Ovary (tissue), 9 donors: ENCODE measurements around the gene CDK19. TPM values are rescaled to one million over a fixed set of nuclear protein-coding genes. Genes with fewer than 3 reads are reported as not detected.
"Not testable (repeated sequence)": the region's sequence is repeated elsewhere in the genome, so short reads cannot be mapped to it uniquely, and the experiment has no call there.

Source experiments
- DNase-seq, 5 donors: peaks; one replicate each; pipeline ENCODE4 v3.0.0-alpha.2; 2019 to 2020
- H3K27ac ChIP-seq, 2 donors: fragments of 200-600 bp; one replicate each; pipeline versions ENCODE4 v1.5.1 to v1.8.0; 2019 to 2022
- H3K27me3 ChIP-seq: fragments of 200-600 bp; one replicate; pipeline ENCODE4 v1.8.0; 2022
- H3K36me3 ChIP-seq: fragments of 200-600 bp; sonication (generic); one replicate; pipeline ENCODE4 v1.5.1; 2019
- H3K4me1 ChIP-seq: one replicate; pipeline ENCODE4 v1.8.1; 2013; ENCODE audit warnings: mild to moderate bottlenecking, moderate library complexity; ENCODE audit not compliant: insufficient read depth
- H3K4me3 ChIP-seq: fragments of 200-600 bp; sonication (generic); one replicate; pipeline ENCODE4 v1.5.1; 2017
- H3K9me3 ChIP-seq, 2 donors: fragments of 200-600 bp in 1 of 2; sonication (generic) in 1 of 2; one replicate each; pipeline versions ENCODE4 v1.5.1 to v1.8.1; 2013 to 2019; ENCODE audit warnings: mild to moderate bottlenecking in 1 of 2, moderate library complexity in 1 of 2
- EP300 ChIP-seq: sonication (generic); formaldehyde crosslinking; IDR thresholded peaks from one replicate; pipeline ENCODE4 v1.6.1; 2017; ENCODE audit warnings: antibody characterized with exemption
- POLR2A ChIP-seq: fragments of 450-650 bp; IDR thresholded peaks from one replicate; pipeline ENCODE4 v1.6.1; 2017; ENCODE audit warnings: antibody characterized with exemption, mild to moderate bottlenecking, moderate library complexity
- WGBS, 3 donors: extraction: QIAGEN DNeasy Blood & Tissue Kit in 1 of 3; methylation state at CpG; one replicate each; pipeline versions ENCODE4 v1.1.5 to v1.1.7; 2013 to 2017; 5-methylcytosine and 5-hydroxymethylcytosine counted together
- intact Hi-C, 4 donors: fragments of 100-400 bp; cut with DNase I; formaldehyde crosslinking; loops; one replicate each; pipeline versions ENCODE4 v1.11.0 to v1.15.1; 2022 to 2023
- polyA plus RNA-seq, 2 donors: library from polyadenylated mRNA; stranded (reverse); fragments of 200-250 nt in 1 of 2; fragments of 350-450 nt in 1 of 2; fragmentation: Illumina TruSeq in 1 of 2; extraction: RNeasy Lipid Tissue Mini Kit (QIAGEN cat#74804) in 1 of 2; gene quantifications; one replicate each; pipeline ENCODE4 v1.2.3, GENCODE V29; 2013 to 2014
- total RNA-seq, 7 donors: library from RNA; depleted of rRNA in 2 of 7; stranded (reverse); fragments of >200 nt in 2 of 7; fragmentation: NEBNext Ultra II Directional in 3 of 7; extraction: Animal tissue kit (Norgen Biotek cat#: 25700) in 3 of 7; gene quantifications; one replicate each; pipeline versions ENCODE4 v1.1.0 to v1.2.4, GENCODE V29; 2016 to 2023
- TF ChIP-seq, protein P1 (sequence below), 3 donors: fragments of 450-650 bp in 2 of 3; fragments of 200-600 bp in 1 of 3; IDR thresholded peaks; one replicate each; pipeline versions ENCODE4 v1.5.1 to v1.8.0; 2016 to 2022; ENCODE audit warnings: antibody characterized with exemption in 3 of 3, mild to moderate bottlenecking in 1 of 3
- donor health status: DM: no; HTN: no; CAD: no; lungs with moderate emphysema.
- donor health status: DM: no; HTN: no; CAD: no.
- donor health status: Bipolar disorder and iron deficiency.
- donor health status: DM: yes; HTN: yes; CAD: no.
- donor health status: DM: no; HTN: no; CAD: no.
- donor health status: DM: yes; HTN: yes; CAD: no.

CDK19 gene
- total and polyA plus RNA-seq, 9 donors, result 9.8 to 20.8 (median 16.7) TPM

DNA sequence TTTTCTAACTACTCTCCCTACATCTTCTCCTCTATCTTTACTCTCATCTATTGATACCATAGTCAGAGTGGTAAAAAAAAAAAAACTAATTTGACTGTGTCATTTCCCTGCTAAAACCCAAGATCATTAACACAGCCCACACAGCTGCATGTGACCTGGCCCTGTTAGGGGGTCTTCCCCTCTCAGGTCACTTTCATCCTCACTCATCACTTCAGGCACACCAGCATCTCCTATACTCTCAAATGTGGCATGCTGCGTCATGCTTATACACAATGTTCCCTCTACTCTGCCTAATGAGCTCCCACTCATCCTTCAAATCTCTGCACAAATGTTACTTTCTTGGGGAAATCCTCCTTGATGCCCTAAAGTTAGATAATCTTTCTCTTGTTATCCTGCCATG lies 86.8 kb downstream of the CDK19 start:
- Histone ChIP-seq H3K27ac (no peak overlapping the region), H3K4me3 (no peak overlapping the region), H3K9me3 (no peaks in the 10 kb centered on the region), H3K27me3 (no peaks in the 10 kb centered on the region), H3K4me1 (no peaks in the 10 kb centered on the region), H3K36me3 (no peaks in the 10 kb centered on the region)
- DNase-seq, result no peak
- intact Hi-C loops, result no loop called here
- 97% methylated on average over 1 of the region's 1 CpG for WGBS, 3 donors
- TF ChIP-seq, protein P1, sequence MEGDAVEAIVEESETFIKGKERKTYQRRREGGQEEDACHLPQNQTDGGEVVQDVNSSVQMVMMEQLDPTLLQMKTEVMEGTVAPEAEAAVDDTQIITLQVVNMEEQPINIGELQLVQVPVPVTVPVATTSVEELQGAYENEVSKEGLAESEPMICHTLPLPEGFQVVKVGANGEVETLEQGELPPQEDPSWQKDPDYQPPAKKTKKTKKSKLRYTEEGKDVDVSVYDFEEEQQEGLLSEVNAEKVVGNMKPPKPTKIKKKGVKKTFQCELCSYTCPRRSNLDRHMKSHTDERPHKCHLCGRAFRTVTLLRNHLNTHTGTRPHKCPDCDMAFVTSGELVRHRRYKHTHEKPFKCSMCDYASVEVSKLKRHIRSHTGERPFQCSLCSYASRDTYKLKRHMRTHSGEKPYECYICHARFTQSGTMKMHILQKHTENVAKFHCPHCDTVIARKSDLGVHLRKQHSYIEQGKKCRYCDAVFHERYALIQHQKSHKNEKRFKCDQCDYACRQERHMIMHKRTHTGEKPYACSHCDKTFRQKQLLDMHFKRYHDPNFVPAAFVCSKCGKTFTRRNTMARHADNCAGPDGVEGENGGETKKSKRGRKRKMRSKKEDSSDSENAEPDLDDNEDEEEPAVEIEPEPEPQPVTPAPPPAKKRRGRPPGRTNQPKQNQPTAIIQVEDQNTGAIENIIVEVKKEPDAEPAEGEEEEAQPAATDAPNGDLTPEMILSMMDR (IDR thresholded peaks at IDR 0.05), result no peak
- TF ChIP-seq POLR2A, result no peak
- TF ChIP-seq EP300, result no peak

DNA sequence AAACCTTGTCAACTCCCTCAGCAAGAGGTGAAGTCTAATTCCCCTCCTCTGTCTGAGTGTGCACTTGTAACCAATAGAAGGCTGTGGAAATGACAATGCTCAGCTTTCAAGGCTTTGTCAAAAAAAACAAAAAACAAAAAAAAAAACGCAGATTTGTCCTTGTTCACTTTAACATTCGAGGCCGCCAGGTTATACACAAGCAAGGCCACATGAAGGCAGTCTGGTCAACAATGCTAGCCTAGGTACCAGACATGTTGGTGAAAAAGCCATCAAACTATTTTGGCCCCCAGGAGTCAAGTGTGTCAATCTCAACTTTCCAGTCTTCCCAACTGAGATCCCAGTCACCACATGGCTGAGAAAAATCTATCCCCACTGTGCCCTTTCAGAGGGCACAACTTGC lies 92.3 kb downstream of the CDK19 start:
- Histone ChIP-seq H3K27me3 (no peaks in the 10 kb centered on the region), H3K27ac (no peak overlapping the region), H3K4me3 (no peak overlapping the region), H3K36me3 (no peaks in the 10 kb centered on the region), H3K9me3 (no peaks in the 10 kb centered on the region), H3K4me1 (no peaks in the 10 kb centered on the region)
- intact Hi-C loops, result no loop called here
- TF ChIP-seq EP300, result no peak
- no peak for TF ChIP-seq POLR2A
- TF ChIP-seq, protein P1 (IDR thresholded peaks at IDR 0.05), result no peak
- DNase-seq, result no peak
- 73 to 89% (median 83%) methylated on average over 3 of the region's 3 CpGs for WGBS, 3 donors

DNA sequence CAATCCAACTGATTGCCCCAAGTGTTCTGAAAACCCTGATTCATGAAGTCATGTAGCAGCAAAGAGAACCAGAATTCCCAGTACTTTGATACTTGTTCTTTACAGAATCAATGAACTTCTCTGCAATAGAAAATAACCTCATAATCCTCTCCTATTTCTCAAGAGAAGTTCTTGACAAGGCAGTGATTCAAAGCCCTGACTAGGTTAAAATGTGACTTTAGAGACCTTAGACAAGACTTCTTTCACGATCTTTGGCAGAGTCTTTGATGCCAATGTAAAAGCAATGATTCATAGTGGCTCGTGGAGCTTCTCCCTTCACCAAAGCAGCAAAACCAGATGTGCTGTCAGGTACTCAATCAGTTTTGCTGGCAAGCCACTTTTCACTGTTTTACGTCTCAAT lies 95.2 kb downstream of the CDK19 start:
- Histone ChIP-seq H3K27ac (no peak overlapping the region), H3K4me1 (no peaks in the 10 kb centered on the region), H3K36me3 (no peaks in the 10 kb centered on the region), H3K9me3 (no peaks in the 10 kb centered on the region), H3K4me3 (no peak overlapping the region), H3K27me3 (no peaks in the 10 kb centered on the region)
- no peak for DNase-seq
- WGBS, 3 donors, result 88 to 94% (median 90%) methylated on average over 3 of the region's 3 CpGs
- intact Hi-C loops, result no loop called here
- TF ChIP-seq EP300 (no peak), POLR2A (no peak)
- TF ChIP-seq, protein P1 (IDR thresholded peaks at IDR 0.05), result no peak

DNA sequence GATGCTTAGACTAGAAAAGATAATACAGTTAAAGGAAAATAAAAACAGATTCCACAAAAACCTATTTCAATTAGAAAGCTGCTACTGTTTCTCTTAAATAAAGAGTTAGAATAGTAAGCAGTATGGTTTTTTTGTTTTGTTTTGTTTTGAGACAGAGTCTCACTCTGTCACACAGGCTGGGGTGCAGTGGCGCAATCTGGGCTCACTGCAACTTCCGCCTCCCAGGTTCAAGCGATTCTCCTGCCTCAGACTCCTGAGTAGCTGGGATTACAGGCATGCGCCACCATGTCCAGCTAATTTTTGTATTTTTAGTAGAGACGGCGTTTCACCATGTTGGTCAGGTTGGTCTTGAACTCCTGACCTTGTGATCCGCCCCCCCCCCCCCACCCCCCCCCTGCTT lies 95.7 kb downstream of the CDK19 start:
- H3K4me1 ChIP-seq, intact Hi-C loops: not testable (repeated sequence)
- WGBS, 3 donors, result 93 to 96% (median 93%) methylated on average over 7 of the region's 7 CpGs

DNA sequence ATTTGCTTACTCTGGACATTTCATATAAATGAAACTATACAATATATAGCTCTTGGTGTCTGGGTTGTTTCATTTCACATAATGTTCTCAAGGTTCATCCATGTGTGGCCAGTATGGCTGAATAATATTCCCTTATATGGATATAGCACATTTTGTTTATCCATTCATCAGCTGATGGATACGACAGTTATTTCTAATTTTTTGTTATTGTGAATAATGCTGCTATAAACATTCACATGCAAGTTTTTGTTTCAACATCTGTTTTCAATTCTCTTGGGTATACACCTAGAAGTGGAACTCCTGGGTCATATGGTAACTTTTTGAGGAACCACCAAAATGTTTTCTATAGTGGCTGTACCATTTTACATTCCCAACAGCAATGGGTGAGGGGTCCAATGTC lies 101.1 kb downstream of the CDK19 start:
- Histone ChIP-seq H3K27me3 (no peaks in the 10 kb centered on the region), H3K9me3 (no peaks in the 10 kb centered on the region), H3K36me3 (no peaks in the 10 kb centered on the region), H3K4me3 (no peak overlapping the region), H3K4me1 (no peaks in the 10 kb centered on the region), H3K27ac (no peak overlapping the region)
- TF ChIP-seq, protein P1 (IDR thresholded peaks at IDR 0.05), result no peak
- TF ChIP-seq POLR2A, result no peak
- TF ChIP-seq EP300, result no peak
- 44 to 64% (median 64%) methylated on average over 1 of the region's 1 CpG for WGBS, 3 donors
- intact Hi-C loops, result no loop called here
- DNase-seq, result no peak

More for the DNA sequence above, 95.7 kb downstream of the CDK19 start:
- H3K4me3 ChIP-seq, H3K36me3 ChIP-seq, H3K27me3 ChIP-seq, DNase-seq, H3K9me3 ChIP-seq, H3K27ac ChIP-seq: not testable (repeated sequence)
